Ovary (tissue), 3 donors: ENCODE measurements around the gene CETN2.
"Not testable (repeated sequence)": the region's sequence is repeated elsewhere in the genome, so short reads cannot be mapped to it uniquely, and the experiment has no call there.

ENCODE experiments used
- POLR2A ChIP-seq: fragments of 450-650 bp; IDR thresholded peaks from one replicate; pipeline ENCODE4 v1.6.1; 2017; ENCODE audit warnings: antibody characterized with exemption, mild to moderate bottlenecking, moderate library complexity
- TF ChIP-seq, protein P1 (sequence below), 3 donors: fragments of 450-650 bp in 2 of 3; fragments of 200-600 bp in 1 of 3; IDR thresholded peaks; one replicate each; pipeline versions ENCODE4 v1.5.1 to v1.8.0; 2016 to 2022; ENCODE audit warnings: antibody characterized with exemption in 3 of 3, mild to moderate bottlenecking in 1 of 3
- donor health status: DM: no; HTN: no; CAD: no.

DNA sequence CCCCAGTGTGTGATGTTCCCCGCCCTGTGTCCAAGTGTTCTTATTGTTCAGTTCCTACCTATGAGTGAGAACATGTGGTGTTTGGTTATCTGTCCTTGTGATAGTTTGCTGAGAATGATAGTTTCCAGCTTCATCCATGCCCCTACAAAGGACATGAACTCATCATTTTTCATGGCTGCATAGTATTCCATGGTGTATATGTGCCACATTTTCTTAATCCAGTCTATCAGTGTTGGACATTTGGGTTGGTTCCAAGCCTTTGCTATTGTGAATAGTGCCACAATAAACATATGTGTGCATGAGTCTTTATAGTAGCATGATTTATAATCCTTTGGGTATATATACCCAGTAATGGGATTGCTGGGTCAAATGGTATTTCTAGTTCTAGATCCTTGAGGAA is 4.9 kb upstream of the CETN2 start:
- TF ChIP-seq, protein P1, sequence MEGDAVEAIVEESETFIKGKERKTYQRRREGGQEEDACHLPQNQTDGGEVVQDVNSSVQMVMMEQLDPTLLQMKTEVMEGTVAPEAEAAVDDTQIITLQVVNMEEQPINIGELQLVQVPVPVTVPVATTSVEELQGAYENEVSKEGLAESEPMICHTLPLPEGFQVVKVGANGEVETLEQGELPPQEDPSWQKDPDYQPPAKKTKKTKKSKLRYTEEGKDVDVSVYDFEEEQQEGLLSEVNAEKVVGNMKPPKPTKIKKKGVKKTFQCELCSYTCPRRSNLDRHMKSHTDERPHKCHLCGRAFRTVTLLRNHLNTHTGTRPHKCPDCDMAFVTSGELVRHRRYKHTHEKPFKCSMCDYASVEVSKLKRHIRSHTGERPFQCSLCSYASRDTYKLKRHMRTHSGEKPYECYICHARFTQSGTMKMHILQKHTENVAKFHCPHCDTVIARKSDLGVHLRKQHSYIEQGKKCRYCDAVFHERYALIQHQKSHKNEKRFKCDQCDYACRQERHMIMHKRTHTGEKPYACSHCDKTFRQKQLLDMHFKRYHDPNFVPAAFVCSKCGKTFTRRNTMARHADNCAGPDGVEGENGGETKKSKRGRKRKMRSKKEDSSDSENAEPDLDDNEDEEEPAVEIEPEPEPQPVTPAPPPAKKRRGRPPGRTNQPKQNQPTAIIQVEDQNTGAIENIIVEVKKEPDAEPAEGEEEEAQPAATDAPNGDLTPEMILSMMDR (IDR thresholded peaks at IDR 0.05) = not testable (repeated sequence)
- TF ChIP-seq POLR2A = not testable (repeated sequence)
